Neural cell (in vitro differentiated cells): ENCODE results near the gene SUPT4H1. TPM values are rescaled to one million over a fixed set of nuclear protein-coding genes. Genes with fewer than 3 reads are reported as not detected.

Experiments
- H2AFZ ChIP-seq: fragments of 200-600, 300-800 bp; sonication (generic), shearing (Covaris generic); 2 replicates; pipeline ENCODE4 v1.6.0; 2014; ENCODE audit warnings: low read depth, mild to moderate bottlenecking, antibody characterized with exemption, low read length, moderate library complexity
- H3F3A ChIP-seq: fragments of 200-600 bp; shearing (Covaris generic); 2 replicates; pipeline ENCODE4 v1.6.1; 2016; ENCODE audit warnings: mild to moderate bottlenecking, moderate library complexity, mixed read lengths, antibody characterized with exemption, low read length; ENCODE audit not compliant: insufficient read depth, poor library complexity, severe bottlenecking
- H3K27ac ChIP-seq: fragments of 200-600, 300-800 bp; sonication (generic), shearing (Covaris generic); 2 replicates; pipeline ENCODE4 v1.5.1; 2014; ENCODE audit warnings: mild to moderate bottlenecking, low read length, moderate library complexity
- H3K27me3 ChIP-seq: fragments of 300-800, 200-600 bp; sonication (generic), shearing (Covaris generic); 2 replicates; pipeline ENCODE4 v1.6.0; 2014; ENCODE audit warnings: mild to moderate bottlenecking, low read depth, low read length, moderate library complexity; ENCODE audit not compliant: insufficient read depth
- H3K36me3 ChIP-seq: fragments of 300-800, 200-600 bp; sonication (generic), shearing (Covaris generic); 2 replicates; pipeline ENCODE4 v1.5.1; 2014; ENCODE audit warnings: mild to moderate bottlenecking, antibody characterized with exemption, low read length, moderate library complexity; ENCODE audit not compliant: insufficient read depth
- H3K4me2 ChIP-seq: fragments of 300-800, 200-600 bp; sonication (generic), shearing (Covaris generic); 2 replicates; pipeline ENCODE4 v1.6.0; 2014; ENCODE audit warnings: mild to moderate bottlenecking, low read length
- H3K4me3 ChIP-seq: fragments of 300-800, 200-600 bp; sonication (generic), shearing (Covaris generic); 2 replicates; pipeline ENCODE4 v1.5.1; 2014; ENCODE audit warnings: mild to moderate bottlenecking, low read length, moderate library complexity
- H3K79me2 ChIP-seq: fragments of 200-600 bp; shearing (Covaris generic); replicated peaks from 2 replicates; pipeline ENCODE4 v1.6.0; 2014; ENCODE audit warnings: mild to moderate bottlenecking, low read length, moderate library complexity; ENCODE audit not compliant: insufficient read depth
- H3K9ac ChIP-seq: fragments of 300-800, 200-600 bp; sonication (generic), shearing (Covaris generic); 2 replicates; pipeline ENCODE4 v1.6.1; 2016; ENCODE audit warnings: mild to moderate bottlenecking, low read length, mixed read lengths
- H3K9me2 ChIP-seq: fragments of 200-600 bp; shearing (Covaris generic); 2 replicates; pipeline ENCODE4 v1.6.1; 2016; ENCODE audit warnings: mild to moderate bottlenecking, low read length, mixed read lengths; ENCODE audit not compliant: insufficient read depth
- H3K9me3 ChIP-seq: fragments of 200-600, 300-800 bp; sonication (generic), shearing (Covaris generic); 2 replicates; pipeline ENCODE4 v1.6.1; 2016; ENCODE audit warnings: mild to moderate bottlenecking, mixed run types, low read length, moderate library complexity, mixed read lengths
- H4K20me1 ChIP-seq: fragments of 200-600 bp; shearing (Covaris generic); 2 replicates; pipeline ENCODE4 v1.6.1; 2016; ENCODE audit warnings: mild to moderate bottlenecking, mixed run types; ENCODE audit not compliant: insufficient read depth
- CTCF ChIP-seq: fragments of 450-650 bp; IDR thresholded peaks from 2 replicates; pipeline ENCODE4 v1.5.1; 2014; ENCODE audit warnings: antibody characterized with exemption, mild to moderate bottlenecking, moderate library complexity; ENCODE audit not compliant: poor library complexity, severe bottlenecking
- EP300 ChIP-seq: fragments of 450-650 bp; conservative IDR thresholded peaks from 2 replicates; pipeline ENCODE4 v1.6.1; 2014; ENCODE audit warnings: antibody characterized with exemption, mild to moderate bottlenecking, moderate library complexity; ENCODE audit not compliant: poor library complexity, severe bottlenecking
- EZH2 ChIP-seq: fragments of 200-600, 300-800 bp; shearing (Covaris generic), sonication (generic); IDR thresholded peaks from 2 replicates; pipeline ENCODE4 v1.6.1; 2014; ENCODE audit warnings: antibody characterized with exemption, low read length, borderline replicate concordance, mild to moderate bottlenecking; ENCODE audit not compliant: insufficient read depth, poor library complexity, severe bottlenecking
- MXI1 ChIP-seq: fragments of 450-650 bp; conservative IDR thresholded peaks from 2 replicates; pipeline ENCODE4 v1.6.1; 2014; ENCODE audit warnings: antibody characterized with exemption, mild to moderate bottlenecking; ENCODE audit not compliant: poor library complexity, severe bottlenecking
- RAD21 ChIP-seq: fragments of 450-650 bp; conservative IDR thresholded peaks from 2 replicates; pipeline ENCODE4 v1.6.1; 2014; ENCODE audit warnings: antibody characterized with exemption, mild to moderate bottlenecking, moderate library complexity
- SMC3 ChIP-seq: fragments of 450-650 bp; conservative IDR thresholded peaks from 2 replicates; pipeline ENCODE4 v1.6.1; 2014; ENCODE audit warnings: antibody characterized with exemption, mild to moderate bottlenecking, moderate library complexity; ENCODE audit not compliant: poor library complexity
- polyA plus RNA-seq: library from polyadenylated mRNA; depleted of rRNA; stranded (reverse); fragments of >200 nt; gene quantifications from 2 replicates; pipeline ENCODE4 v1.2.3, GENCODE V29; 2014
- TF ChIP-seq, protein P1 (sequence below): IDR thresholded peaks from 2 replicates; pipeline ENCODE4 v1.6.1; 2012; ENCODE audit warnings: borderline replicate concordance

The SUPT4H1 gene
- polyA plus RNA-seq, 1 donor from 2014 or later = 109 TPM

- no peak overlapping the region for H2AFZ ChIP-seq
- no peaks in the 10 kb centered on the region for H4K20me1 ChIP-seq
- no peaks in the 10 kb centered on the region for H3K36me3 ChIP-seq
- H3K4me3 ChIP-seq = no peak overlapping the region
- TF ChIP-seq SMC3 (peak; percentile 58), EZH2 (no peak), CTCF (peak; percentile 59), RAD21 (peak; percentile 61), EP300 (no peak)
- no peaks in the 10 kb centered on the region for H3K79me2 ChIP-seq
- no peak overlapping the region for H3K4me2 ChIP-seq
- no peak overlapping the region for H3K9ac ChIP-seq
- H3K27me3 ChIP-seq = no peaks in the 10 kb centered on the region
- no peaks in the 10 kb centered on the region for H3K9me3 ChIP-seq
- H3K9me2 ChIP-seq = no peaks in the 10 kb centered on the region
- no peak overlapping the region for H3K27ac ChIP-seq
- H3F3A ChIP-seq = no peaks in the 10 kb centered on the region
Observed at GRCh38 chr17:58317421-58318064, 34.5 kb downstream of the SUPT4H1 start.

- Histone ChIP-seq H3F3A (no peaks in the 10 kb centered on the region), H3K27ac (no peak overlapping the region), H4K20me1 (no peaks in the 10 kb centered on the region), H3K9me2 (no peaks in the 10 kb centered on the region), H3K36me3 (no peaks in the 10 kb centered on the region), H3K27me3 (no peaks in the 10 kb centered on the region), H3K4me3 (no peak overlapping the region), H2AFZ (no peak overlapping the region), H3K4me2 (no peak overlapping the region), H3K9ac (no peak overlapping the region), H3K9me3 (no peaks in the 10 kb centered on the region), H3K79me2 (no peaks in the 10 kb centered on the region)
- TF ChIP-seq EP300 = no peak
- TF ChIP-seq, protein P1, sequence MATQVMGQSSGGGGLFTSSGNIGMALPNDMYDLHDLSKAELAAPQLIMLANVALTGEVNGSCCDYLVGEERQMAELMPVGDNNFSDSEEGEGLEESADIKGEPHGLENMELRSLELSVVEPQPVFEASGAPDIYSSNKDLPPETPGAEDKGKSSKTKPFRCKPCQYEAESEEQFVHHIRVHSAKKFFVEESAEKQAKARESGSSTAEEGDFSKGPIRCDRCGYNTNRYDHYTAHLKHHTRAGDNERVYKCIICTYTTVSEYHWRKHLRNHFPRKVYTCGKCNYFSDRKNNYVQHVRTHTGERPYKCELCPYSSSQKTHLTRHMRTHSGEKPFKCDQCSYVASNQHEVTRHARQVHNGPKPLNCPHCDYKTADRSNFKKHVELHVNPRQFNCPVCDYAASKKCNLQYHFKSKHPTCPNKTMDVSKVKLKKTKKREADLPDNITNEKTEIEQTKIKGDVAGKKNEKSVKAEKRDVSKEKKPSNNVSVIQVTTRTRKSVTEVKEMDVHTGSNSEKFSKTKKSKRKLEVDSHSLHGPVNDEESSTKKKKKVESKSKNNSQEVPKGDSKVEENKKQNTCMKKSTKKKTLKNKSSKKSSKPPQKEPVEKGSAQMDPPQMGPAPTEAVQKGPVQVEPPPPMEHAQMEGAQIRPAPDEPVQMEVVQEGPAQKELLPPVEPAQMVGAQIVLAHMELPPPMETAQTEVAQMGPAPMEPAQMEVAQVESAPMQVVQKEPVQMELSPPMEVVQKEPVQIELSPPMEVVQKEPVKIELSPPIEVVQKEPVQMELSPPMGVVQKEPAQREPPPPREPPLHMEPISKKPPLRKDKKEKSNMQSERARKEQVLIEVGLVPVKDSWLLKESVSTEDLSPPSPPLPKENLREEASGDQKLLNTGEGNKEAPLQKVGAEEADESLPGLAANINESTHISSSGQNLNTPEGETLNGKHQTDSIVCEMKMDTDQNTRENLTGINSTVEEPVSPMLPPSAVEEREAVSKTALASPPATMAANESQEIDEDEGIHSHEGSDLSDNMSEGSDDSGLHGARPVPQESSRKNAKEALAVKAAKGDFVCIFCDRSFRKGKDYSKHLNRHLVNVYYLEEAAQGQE = no peak
Observed at GRCh38 chr17:58316260-58316960, 35.6 kb downstream of the SUPT4H1 start.

DNA sequence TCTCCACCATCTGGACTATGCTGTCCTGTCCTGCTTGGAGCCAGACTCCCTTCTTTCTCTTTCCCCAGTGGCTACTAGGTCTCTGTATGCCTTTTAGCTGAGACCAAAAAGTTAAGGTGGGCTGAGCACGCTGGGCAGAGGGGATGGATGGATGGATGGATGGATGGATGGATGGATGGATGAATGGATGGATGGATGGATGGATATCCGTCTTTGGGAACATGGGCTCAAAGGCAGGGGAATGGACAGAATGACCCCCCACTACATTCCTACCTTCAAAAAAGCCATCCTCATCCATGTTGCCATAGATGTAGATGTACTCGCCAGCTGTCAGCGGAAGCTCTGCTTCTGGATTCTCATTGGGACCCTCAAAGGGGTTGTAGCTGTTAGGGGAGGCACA lies 36.3 kb downstream of the SUPT4H1 start:
- H3K36me3 ChIP-seq = no peaks in the 10 kb centered on the region
- H3K9me2 ChIP-seq = no peaks in the 10 kb centered on the region
- H3K27me3 ChIP-seq = no peaks in the 10 kb centered on the region

More for the DNA sequence above, 36.3 kb downstream of the SUPT4H1 start:
- Histone ChIP-seq H3K9me3 (no peaks in the 10 kb centered on the region), H3K4me3 (no peak overlapping the region), H3K27ac (no peak overlapping the region), H3K9ac (no peak overlapping the region), H3F3A (no peaks in the 10 kb centered on the region), H2AFZ (no peak overlapping the region), H4K20me1 (no peaks in the 10 kb centered on the region), H3K79me2 (no peaks in the 10 kb centered on the region), H3K4me2 (no peak overlapping the region)
- TF ChIP-seq SMC3 = no peak
- TF ChIP-seq MXI1 = no peak
